Neural progenitor cell (in vitro differentiated cells): ENCODE results near the gene LILRB1. TPM values are rescaled to one million over a fixed set of nuclear protein-coding genes. Genes with fewer than 3 reads are reported as not detected.

Source experiments
- DNase-seq: peaks from one replicate; pipeline ENCODE4 v3.0.0-alpha.2; 2016; ENCODE audit warnings: low spot score
- H2AFZ ChIP-seq: fragments of 200-600 bp; sonication (generic); replicated peaks from 2 replicates; pipeline ENCODE4 v1.6.1; 2016; ENCODE audit warnings: antibody characterized with exemption
- H3F3A ChIP-seq: fragments of 200-600 bp; sonication (generic); 2 replicates; pipeline ENCODE4 v1.6.1; 2016; ENCODE audit warnings: antibody characterized with exemption, low read depth
- H3K27ac ChIP-seq: fragments of 200-600 bp; sonication (generic); 2 replicates; pipeline ENCODE4 v1.5.1; 2016; ENCODE audit warnings: mild to moderate bottlenecking
- H3K27me3 ChIP-seq: fragments of 200-600 bp; sonication (generic); 2 replicates; pipeline ENCODE4 v1.6.1; 2016; ENCODE audit warnings: mild to moderate bottlenecking, moderate library complexity
- H3K36me3 ChIP-seq: fragments of 200-600 bp; sonication (generic); 2 replicates; pipeline ENCODE4 v1.5.1; 2016
- H3K4me1 ChIP-seq: fragments of 200-600 bp; sonication (generic); 2 replicates; pipeline ENCODE4 v1.6.1; 2016; ENCODE audit warnings: mixed run types
- H3K4me2 ChIP-seq: fragments of 200-600 bp; sonication (generic); 2 replicates; pipeline ENCODE4 v1.6.1; 2016
- H3K4me3 ChIP-seq: fragments of 200-600 bp; sonication (generic); 2 replicates; pipeline ENCODE4 v1.5.1; 2016
- H3K79me2 ChIP-seq: fragments of 200-600 bp; sonication (generic); 2 replicates; pipeline ENCODE4 v1.6.1; 2016; ENCODE audit warnings: low read depth
- H3K9ac ChIP-seq: fragments of 200-600 bp; sonication (generic); 2 replicates; pipeline ENCODE4 v1.6.1; 2016
- H3K9me3 ChIP-seq: fragments of 200-600 bp; sonication (generic); 2 replicates; pipeline ENCODE4 v1.5.1; 2016; ENCODE audit warnings: low read depth
- H4K20me1 ChIP-seq: fragments of 200-600 bp; sonication (generic); 2 replicates; pipeline ENCODE4 v1.6.1; 2016; ENCODE audit warnings: low read depth
- H3K27ac Mint-ChIP-seq: 3 replicates; pipeline ENCODE4 v1.8.0; 2021; ENCODE audit warnings: mixed read lengths
- H3K27me3 Mint-ChIP-seq: 2 replicates; pipeline ENCODE4 v1.8.0; 2022; ENCODE audit warnings: low read depth, mild to moderate bottlenecking, inconsistent platforms, moderate library complexity, mixed read lengths; ENCODE audit not compliant: insufficient read depth
- H3K36me3 Mint-ChIP-seq: 3 replicates; pipeline ENCODE4 v1.8.0; 2021; ENCODE audit warnings: mixed read lengths
- H3K4me1 Mint-ChIP-seq: 3 replicates; pipeline ENCODE4 v1.8.0; 2021; ENCODE audit warnings: mixed read lengths
- H3K4me3 Mint-ChIP-seq: 3 replicates; pipeline ENCODE4 v1.8.0; 2021; ENCODE audit warnings: mild to moderate bottlenecking, moderate library complexity, mixed read lengths
- H3K9me3 Mint-ChIP-seq: 3 replicates; pipeline ENCODE4 v1.8.0; 2020; ENCODE audit warnings: mixed read lengths
- CTCF ChIP-seq: fragments of 200-600 bp; sonication (generic); IDR thresholded peaks from 2 replicates; pipeline ENCODE4 v1.5.1; 2017; ENCODE audit warnings: antibody characterized with exemption, mild to moderate bottlenecking
- EZH2 ChIP-seq: fragments of 200-600 bp; sonication (generic); IDR thresholded peaks from 2 replicates; pipeline ENCODE4 v1.6.1; 2017; ENCODE audit warnings: antibody characterized with exemption, mild to moderate bottlenecking, moderate library complexity
- EZH2phosphoT487 ChIP-seq: fragments of 200-600 bp; sonication (generic); IDR thresholded peaks from 2 replicates; pipeline ENCODE4 v1.6.1; 2017; ENCODE audit warnings: antibody characterized with exemption
- total RNA-seq: library from RNA; depleted of rRNA; stranded (reverse); fragments of >200 nt; gene quantifications from 2 replicates; pipeline ENCODE4 v1.2.3, GENCODE V29; 2015; ENCODE audit warnings: low replicate concordance

LILRB1 gene
- total RNA-seq, 1 donor from 2014 or later, result not detected

- no peaks in the 10 kb centered on the region for H3K4me1 Mint-ChIP-seq
- no peaks in the 10 kb centered on the region for H3K27me3 Mint-ChIP-seq
- Histone ChIP-seq H3K9me3 (peaks cover 30% of the 10 kb centered on the region), H3F3A (no peaks in the 10 kb centered on the region), H4K20me1 (no peaks in the 10 kb centered on the region), H3K4me3 (no peak overlapping the region), H3K9ac (no peak overlapping the region), H3K27me3 (no peaks in the 10 kb centered on the region), H3K79me2 (no peaks in the 10 kb centered on the region), H3K27ac (no peak overlapping the region), H3K4me2 (no peak overlapping the region), H3K36me3 (no peaks in the 10 kb centered on the region), H3K4me1 (no peaks in the 10 kb centered on the region), H2AFZ (no peak overlapping the region)
- peaks cover 31% of the 10 kb centered on the region for H3K9me3 Mint-ChIP-seq
- no peak for TF ChIP-seq EZH2
- no peak for DNase-seq
- no peak overlapping the region for H3K27ac Mint-ChIP-seq
- H3K36me3 Mint-ChIP-seq, result no peaks in the 10 kb centered on the region
- no peak overlapping the region for H3K4me3 Mint-ChIP-seq
Measured at GRCh38 chr19:54606891-54607784, 23.1 kb upstream of the LILRB1 start.

- H3F3A ChIP-seq, result no peaks in the 10 kb centered on the region
- H3K4me1 Mint-ChIP-seq, result no peaks in the 10 kb centered on the region
- H3K9me3 ChIP-seq, result peaks cover 30% of the 10 kb centered on the region
- no peaks in the 10 kb centered on the region for H3K4me1 ChIP-seq
- H2AFZ ChIP-seq, result no peak overlapping the region
- no peak overlapping the region for H3K27ac Mint-ChIP-seq
- no peak for TF ChIP-seq CTCF
- no peak for TF ChIP-seq EZH2phosphoT487
- TF ChIP-seq EZH2, result no peak
- H3K27me3 Mint-ChIP-seq, result no peaks in the 10 kb centered on the region
- no peak for DNase-seq
- H3K4me3 Mint-ChIP-seq, result no peak overlapping the region
- H3K9me3 Mint-ChIP-seq, result peaks cover 35% of the 10 kb centered on the region
- H3K4me3 ChIP-seq, result no peak overlapping the region
- no peaks in the 10 kb centered on the region for H4K20me1 ChIP-seq
- no peak overlapping the region for H3K27ac ChIP-seq
- H3K36me3 ChIP-seq, result no peaks in the 10 kb centered on the region
- no peak overlapping the region for H3K4me2 ChIP-seq
- H3K27me3 ChIP-seq, result no peaks in the 10 kb centered on the region
- no peaks in the 10 kb centered on the region for H3K36me3 Mint-ChIP-seq
- no peaks in the 10 kb centered on the region for H3K79me2 ChIP-seq
- H3K9ac ChIP-seq, result no peak overlapping the region
Measured at GRCh38 chr19:54607785-54608150, 22.5 kb upstream of the LILRB1 start.

DNA sequence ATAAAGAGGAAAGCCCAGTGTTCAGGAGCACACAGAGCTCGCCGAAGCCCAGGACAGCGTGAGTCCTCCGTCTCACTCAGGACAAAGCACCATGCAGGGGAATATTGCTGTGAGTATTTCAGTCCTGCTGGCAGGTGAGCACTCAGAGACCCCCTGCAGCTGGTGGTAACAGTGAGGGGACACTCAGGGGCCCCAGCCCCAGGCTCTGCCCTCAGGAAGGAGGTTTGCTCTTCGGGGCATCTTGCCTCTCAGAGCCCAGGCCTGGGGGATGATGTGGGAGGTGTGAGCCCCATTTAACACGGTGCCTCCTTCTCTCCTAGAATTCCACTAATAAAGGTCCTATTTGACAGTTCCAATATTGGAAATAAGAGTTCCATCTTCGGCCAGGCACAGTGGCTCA, 22.1 kb upstream of the LILRB1 start:
- Histone ChIP-seq H3K79me2 (no peaks in the 10 kb centered on the region), H3F3A (no peaks in the 10 kb centered on the region), H3K4me1 (no peaks in the 10 kb centered on the region), H3K4me3 (no peak overlapping the region), H3K27me3 (no peaks in the 10 kb centered on the region), H4K20me1 (no peaks in the 10 kb centered on the region), H3K4me2 (no peak overlapping the region), H3K27ac (no peak overlapping the region), H3K9me3 (peaks cover 30% of the 10 kb centered on the region), H2AFZ (no peak overlapping the region), H3K36me3 (no peaks in the 10 kb centered on the region), H3K9ac (no peak overlapping the region)
- no peaks in the 10 kb centered on the region for H3K27me3 Mint-ChIP-seq
- H3K27ac Mint-ChIP-seq, result no peak overlapping the region
- H3K9me3 Mint-ChIP-seq, result peaks cover 38% of the 10 kb centered on the region
- DNase-seq, result no peak
- no peaks in the 10 kb centered on the region for H3K36me3 Mint-ChIP-seq
- H3K4me3 Mint-ChIP-seq, result no peak overlapping the region
- no peaks in the 10 kb centered on the region for H3K4me1 Mint-ChIP-seq
- no peak for TF ChIP-seq EZH2
- no peak for TF ChIP-seq EZH2phosphoT487
- TF ChIP-seq CTCF, result no peak

GRCh38 chr19:54608792-54609191, 21.5 kb upstream of the LILRB1 start:
- H4K20me1 ChIP-seq, result no peaks in the 10 kb centered on the region
- H3K4me1 ChIP-seq, result no peaks in the 10 kb centered on the region
- H3K9ac ChIP-seq, result no peak overlapping the region
- H3F3A ChIP-seq, result no peaks in the 10 kb centered on the region
- no peak overlapping the region for H2AFZ ChIP-seq
- Mint-ChIP-seq H3K36me3 (no peaks in the 10 kb centered on the region), H3K27me3 (no peaks in the 10 kb centered on the region), H3K4me1 (no peaks in the 10 kb centered on the region), H3K27ac (no peak overlapping the region), H3K4me3 (no peak overlapping the region), H3K9me3 (peaks cover 38% of the 10 kb centered on the region)
- H3K4me3 ChIP-seq, result no peak overlapping the region
- TF ChIP-seq CTCF (no peak), EZH2 (no peak), EZH2phosphoT487 (no peak)
- no peak overlapping the region for H3K27ac ChIP-seq
- H3K27me3 ChIP-seq, result no peaks in the 10 kb centered on the region
- H3K4me2 ChIP-seq, result no peak overlapping the region
- no peak for DNase-seq
- H3K9me3 ChIP-seq, result peaks cover 31% of the 10 kb centered on the region
- no peaks in the 10 kb centered on the region for H3K79me2 ChIP-seq
- H3K36me3 ChIP-seq, result no peaks in the 10 kb centered on the region
